ENCODE data around the gene ICAM5. TPM values are rescaled to one million over a fixed set of nuclear protein-coding genes. Genes with fewer than 3 reads are reported as not detected.
A peak's percentile ranks its signal among the peaks of the same experiment; 100 is the strongest.
"Not testable (repeated sequence)": the region's sequence is repeated elsewhere in the genome, so short reads cannot be mapped to it uniquely, and the experiment has no call there.

ICAM5 gene
- total and polyA plus RNA-seq, 5 donors from 2014 or later = 0.20 TPM; not detected in 4

DNA sequence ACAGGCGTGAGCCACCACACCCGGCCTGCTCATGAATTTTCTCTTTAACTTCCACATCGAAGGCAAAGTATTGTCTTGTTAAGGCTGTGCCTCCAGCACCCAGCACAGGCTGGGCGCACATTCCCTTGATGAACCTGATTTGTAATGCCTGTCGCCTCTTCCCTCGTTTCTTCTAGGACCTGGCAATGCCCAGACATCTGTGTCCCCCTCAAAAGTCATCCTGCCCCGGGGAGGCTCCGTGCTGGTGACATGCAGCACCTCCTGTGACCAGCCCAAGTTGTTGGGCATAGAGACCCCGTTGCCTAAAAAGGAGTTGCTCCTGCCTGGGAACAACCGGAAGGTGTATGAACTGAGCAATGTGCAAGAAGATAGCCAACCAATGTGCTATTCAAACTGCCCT lies 15.2 kb upstream of the ICAM5 start:
- peaks cover 10 to 48% (median 25%) of the 10 kb centered on the region in 4 donors for H3K4me1 Mint-ChIP-seq
- H3K27ac ChIP-seq (ENCODE audit: insufficient read depth, low read length, poor library complexity, severe bottlenecking) = no peak overlapping the region
- H3K27me3 Mint-ChIP-seq = peaks cover under 1% of the 10 kb centered on the region
- H3K36me3 Mint-ChIP-seq = peaks cover 9% of the 10 kb centered on the region
- peaks cover 13% of the 10 kb centered on the region for H3K36me3 ChIP-seq (ENCODE audit: control insufficient read depth, insufficient read depth, low read length)
- H3K4me1 ChIP-seq (ENCODE audit: control insufficient read depth, insufficient read depth, low read length, poor library complexity, severe bottlenecking) = peaks cover 28% of the 10 kb centered on the region
- H3K27ac Mint-ChIP-seq = peak overlapping the region in 1 of 3 donors; percentile 12
- H3K27me3 ChIP-seq (ENCODE audit: control insufficient read depth, insufficient read depth, low read length) = no peaks in the 10 kb centered on the region
- peak overlapping the region in 3 of 4 donors; percentile 12 to 59 (median 48) for H3K4me3 Mint-ChIP-seq
- no peak overlapping the region for H3K4me3 ChIP-seq (ENCODE audit: low read depth, low read length)
- H3K9me3 ChIP-seq (ENCODE audit: control insufficient read depth in 2 of 2, low read length in 2 of 2) = no peaks in the 10 kb centered on the region
- DNase-seq (no peak), ATAC-seq (ENCODE audit: low read depth in 2 of 2) (no peak)
- H3K9me3 Mint-ChIP-seq = no peaks in the 10 kb centered on the region

DNA sequence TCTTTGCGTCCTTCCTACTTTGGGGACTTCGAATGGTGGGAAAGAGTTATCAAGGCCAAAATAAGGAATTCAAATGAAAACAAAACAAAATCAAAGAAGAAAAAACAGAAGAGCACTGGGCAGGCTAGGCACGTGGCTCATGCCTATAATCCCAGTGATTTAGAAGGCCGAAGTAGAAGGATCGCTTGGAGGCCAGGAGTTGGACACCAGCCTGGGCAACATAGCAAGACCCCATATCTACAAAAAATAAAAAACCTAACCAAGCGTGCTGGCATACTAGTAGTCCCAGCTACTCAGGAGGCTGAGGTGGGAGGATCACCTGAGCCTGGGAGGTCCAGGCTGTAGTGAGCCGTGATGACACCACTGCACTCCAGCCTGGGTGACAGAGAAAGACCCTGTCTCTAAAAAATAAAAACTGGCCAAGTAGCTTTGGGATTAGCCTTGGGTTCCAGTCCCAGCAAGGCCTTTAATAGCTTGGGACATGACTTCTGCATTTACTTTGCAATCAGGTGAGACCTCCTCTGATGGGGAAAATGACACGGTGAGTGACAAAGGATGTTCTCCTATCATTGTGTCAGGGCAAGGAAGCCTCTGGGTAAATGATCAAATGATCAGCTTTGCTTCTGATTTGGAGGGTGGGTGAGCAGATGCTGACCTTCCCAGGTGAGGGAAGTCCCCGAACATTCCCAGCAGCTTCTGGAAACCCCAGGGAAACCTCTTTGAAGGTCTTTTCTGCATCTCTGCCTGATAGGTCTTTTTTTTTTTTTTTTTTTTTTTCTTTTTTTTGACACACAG lies 11.8 kb upstream of the ICAM5 start:
- H3K4me3 Mint-ChIP-seq = no peak overlapping the region
- DNase-seq = no peak
- Histone ChIP-seq H3K9me3 (ENCODE audit: control insufficient read depth in 2 of 2, low read length in 2 of 2) (no peaks in the 10 kb centered on the region), H3K27ac (ENCODE audit: insufficient read depth, low read length, poor library complexity, severe bottlenecking) (no peak overlapping the region), H3K36me3 (ENCODE audit: control insufficient read depth, insufficient read depth, low read length) (peaks cover 21% of the 10 kb centered on the region), H3K4me1 (ENCODE audit: control insufficient read depth, insufficient read depth, low read length, poor library complexity, severe bottlenecking) (no peaks in the 10 kb centered on the region), H3K4me3 (ENCODE audit: low read depth, low read length) (no peak overlapping the region), H3K27me3 (ENCODE audit: control insufficient read depth, insufficient read depth, low read length) (no peaks in the 10 kb centered on the region)
- H3K36me3 Mint-ChIP-seq = peaks cover 13% of the 10 kb centered on the region
- H3K9me3 Mint-ChIP-seq = no peaks in the 10 kb centered on the region
- peaks cover 4% of the 10 kb centered on the region for H3K27me3 Mint-ChIP-seq
- no peak for ATAC-seq (ENCODE audit: low read depth in 2 of 2)
- peaks cover 9 to 25% (median 15%) of the 10 kb centered on the region in 4 donors for H3K4me1 Mint-ChIP-seq
- H3K27ac Mint-ChIP-seq = no peak overlapping the region

DNA sequence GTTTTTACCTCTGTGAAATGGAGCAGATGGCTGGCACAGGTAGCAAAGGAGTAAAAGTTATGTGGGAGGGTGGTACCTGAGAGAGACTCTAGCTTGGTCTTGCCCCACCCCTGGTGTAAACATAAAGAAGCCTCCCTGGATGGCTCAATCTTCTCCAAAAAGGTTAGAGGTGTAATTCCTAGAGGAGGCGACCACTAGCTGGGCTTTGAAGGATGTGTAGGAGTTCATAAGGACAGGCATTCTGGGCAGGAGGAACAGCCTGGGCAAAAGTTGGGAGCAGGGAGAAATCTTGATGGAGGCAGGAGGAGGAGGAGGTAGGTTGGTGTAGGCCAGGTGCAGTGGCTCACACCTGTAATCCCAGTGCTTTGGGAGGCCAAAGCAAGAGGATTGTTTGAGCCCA lies 10.8 kb upstream of the ICAM5 start:
- H3K27me3 ChIP-seq (ENCODE audit: control insufficient read depth, insufficient read depth, low read length) = no peaks in the 10 kb centered on the region
- peaks cover 28% of the 10 kb centered on the region for H3K36me3 ChIP-seq (ENCODE audit: control insufficient read depth, insufficient read depth, low read length)
- Mint-ChIP-seq H3K4me3 (no peak overlapping the region), H3K27ac (peak overlapping the region in 1 of 3 donors; percentile 80), H3K9me3 (no peaks in the 10 kb centered on the region), H3K27me3 (peaks cover 4% of the 10 kb centered on the region), H3K36me3 (peaks cover 17% of the 10 kb centered on the region), H3K4me1 (peaks cover 9 to 21% (median 14%) of the 10 kb centered on the region in 4 donors)
- H3K9me3 ChIP-seq (ENCODE audit: control insufficient read depth in 2 of 2, low read length in 2 of 2) = no peaks in the 10 kb centered on the region
- ATAC-seq (ENCODE audit: low read depth in 2 of 2) = no peak
- H3K27ac ChIP-seq (ENCODE audit: insufficient read depth, low read length, poor library complexity, severe bottlenecking) = no peak overlapping the region
- H3K4me3 ChIP-seq (ENCODE audit: low read depth, low read length) = no peak overlapping the region
- no peaks in the 10 kb centered on the region for H3K4me1 ChIP-seq (ENCODE audit: control insufficient read depth, insufficient read depth, low read length, poor library complexity, severe bottlenecking)
- DNase-seq = no peak

DNA sequence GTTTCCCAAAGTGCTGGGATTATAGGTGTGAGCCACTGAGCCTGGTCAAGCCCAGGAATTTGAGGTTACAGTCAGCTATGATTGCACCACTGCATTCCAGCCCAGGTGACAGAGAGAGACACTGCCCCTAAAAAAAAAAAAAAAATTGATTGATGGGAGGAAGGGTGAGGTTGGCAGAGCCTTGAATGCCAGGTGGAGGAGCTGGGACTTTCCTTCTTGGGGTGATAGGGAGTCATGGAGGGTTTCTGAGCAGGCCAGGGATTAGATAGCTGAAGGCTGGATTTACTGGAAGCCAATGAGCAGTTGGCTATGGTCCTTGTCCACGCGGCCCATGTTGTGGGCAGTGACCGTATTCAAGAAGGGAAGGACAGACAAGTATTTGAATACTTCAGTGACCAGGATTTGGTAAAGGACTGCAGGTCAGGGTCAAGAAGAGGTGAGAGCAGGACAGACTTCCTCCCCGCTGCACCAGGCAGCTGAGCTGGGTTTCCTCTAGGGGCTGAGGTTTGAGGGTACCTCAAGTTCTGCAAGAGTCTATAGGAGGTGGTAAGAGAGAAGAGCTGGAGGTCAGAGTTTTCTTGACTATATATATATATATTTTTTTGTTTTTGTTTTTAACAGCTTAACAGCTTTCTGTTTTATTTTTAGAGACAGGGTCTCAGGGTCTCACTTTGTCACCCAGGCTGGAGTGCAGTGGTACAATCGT lies 9.9 kb upstream of the ICAM5 start:
- Mint-ChIP-seq H3K27me3 (peaks cover 4% of the 10 kb centered on the region), H3K36me3 (peaks cover 16% of the 10 kb centered on the region), H3K27ac (peak overlapping the region in 2 of 3 donors; percentile 4 to 89), H3K4me1 (peaks cover 6 to 14% (median 8%) of the 10 kb centered on the region in 4 donors), H3K9me3 (no peaks in the 10 kb centered on the region), H3K4me3 (peak overlapping the region in 1 of 4 donors; percentile 57)
- Histone ChIP-seq H3K27me3 (ENCODE audit: control insufficient read depth, insufficient read depth, low read length) (no peaks in the 10 kb centered on the region), H3K9me3 (ENCODE audit: control insufficient read depth in 2 of 2, low read length in 2 of 2) (no peaks in the 10 kb centered on the region), H3K27ac (ENCODE audit: insufficient read depth, low read length, poor library complexity, severe bottlenecking) (no peak overlapping the region), H3K4me1 (ENCODE audit: control insufficient read depth, insufficient read depth, low read length, poor library complexity, severe bottlenecking) (no peaks in the 10 kb centered on the region), H3K4me3 (ENCODE audit: low read depth, low read length) (no peak overlapping the region), H3K36me3 (ENCODE audit: control insufficient read depth, insufficient read depth, low read length) (peaks cover 38% of the 10 kb centered on the region)
- no peak for ATAC-seq (ENCODE audit: low read depth in 2 of 2)
- no peak for DNase-seq

DNA sequence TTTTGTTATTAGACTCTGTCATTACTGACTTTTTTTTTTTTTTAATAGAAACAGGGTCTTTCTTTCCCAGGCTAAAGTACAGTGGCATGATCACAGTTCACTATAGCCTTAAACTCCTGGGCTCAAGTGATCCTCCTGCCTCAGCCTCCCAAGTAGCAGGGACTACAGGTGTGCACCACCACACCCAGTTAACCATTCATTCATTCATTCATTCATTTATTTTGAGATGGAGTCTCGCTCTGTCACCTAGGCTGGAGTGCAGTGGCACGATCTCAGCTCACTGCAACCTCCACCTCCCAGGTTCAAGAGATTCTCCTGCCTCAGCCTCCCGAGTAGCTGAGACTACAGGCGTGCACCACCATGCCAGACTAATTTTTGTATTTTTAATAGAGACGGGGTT lies 7.7 kb upstream of the ICAM5 start:
- not testable (repeated sequence) for H3K4me3 ChIP-seq (ENCODE audit: low read depth, low read length); H3K27ac Mint-ChIP-seq; H3K27me3 ChIP-seq (ENCODE audit: control insufficient read depth, insufficient read depth, low read length); H3K4me3 Mint-ChIP-seq; H3K4me1 ChIP-seq (ENCODE audit: control insufficient read depth, insufficient read depth, low read length, poor library complexity, severe bottlenecking); H3K27ac ChIP-seq (ENCODE audit: insufficient read depth, low read length, poor library complexity, severe bottlenecking); H3K9me3 ChIP-seq (ENCODE audit: control insufficient read depth in 2 of 2, low read length in 2 of 2); DNase-seq; H3K9me3 Mint-ChIP-seq; ATAC-seq (ENCODE audit: low read depth in 2 of 2)
- peaks cover 29% of the 10 kb centered on the region for H3K36me3 Mint-ChIP-seq
- peaks cover 6 to 26% (median 13%) of the 10 kb centered on the region in 4 donors for H3K4me1 Mint-ChIP-seq
- peaks cover 11% of the 10 kb centered on the region for H3K27me3 Mint-ChIP-seq
- H3K36me3 ChIP-seq (ENCODE audit: control insufficient read depth, insufficient read depth, low read length) = peaks cover 39% of the 10 kb centered on the region

DNA sequence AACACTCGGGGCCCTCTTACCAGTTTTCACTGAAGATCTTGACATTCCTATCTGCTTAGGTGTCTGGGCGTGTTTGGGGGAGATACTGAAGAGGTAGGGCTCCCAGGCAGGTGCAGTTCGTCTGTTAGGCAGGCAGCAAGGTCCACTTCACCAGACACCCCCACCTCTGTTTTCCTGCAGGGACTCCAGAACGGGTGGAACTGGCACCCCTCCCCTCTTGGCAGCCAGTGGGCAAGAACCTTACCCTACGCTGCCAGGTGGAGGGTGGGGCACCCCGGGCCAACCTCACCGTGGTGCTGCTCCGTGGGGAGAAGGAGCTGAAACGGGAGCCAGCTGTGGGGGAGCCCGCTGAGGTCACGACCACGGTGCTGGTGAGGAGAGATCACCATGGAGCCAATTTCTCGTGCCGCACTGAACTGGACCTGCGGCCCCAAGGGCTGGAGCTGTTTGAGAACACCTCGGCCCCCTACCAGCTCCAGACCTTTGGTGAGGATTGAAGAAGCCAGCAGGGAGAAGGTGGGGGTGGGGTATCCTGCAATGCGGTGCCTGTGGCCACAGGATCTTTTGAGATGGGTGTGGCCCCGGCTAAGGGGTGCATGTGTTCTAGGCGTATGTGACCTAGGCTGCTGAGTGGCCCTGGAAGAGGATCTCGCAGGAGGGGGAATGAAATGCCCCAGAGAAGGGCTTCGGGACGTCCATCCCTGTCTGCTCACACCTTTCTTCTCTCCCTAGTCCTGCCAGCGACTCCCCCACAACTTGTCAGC lies 6.3 kb upstream of the ICAM5 start:
- Histone ChIP-seq H3K9me3 (ENCODE audit: control insufficient read depth in 2 of 2, low read length in 2 of 2) (no peaks in the 10 kb centered on the region), H3K4me1 (ENCODE audit: control insufficient read depth, insufficient read depth, low read length, poor library complexity, severe bottlenecking) (peaks cover 23% of the 10 kb centered on the region), H3K27ac (ENCODE audit: insufficient read depth, low read length, poor library complexity, severe bottlenecking) (no peak overlapping the region), H3K4me3 (ENCODE audit: low read depth, low read length) (no peak overlapping the region), H3K36me3 (ENCODE audit: control insufficient read depth, insufficient read depth, low read length) (peaks cover 36% of the 10 kb centered on the region), H3K27me3 (ENCODE audit: control insufficient read depth, insufficient read depth, low read length) (peaks cover 8% of the 10 kb centered on the region)
- Mint-ChIP-seq H3K27ac (no peak overlapping the region), H3K4me1 (peaks cover 6 to 38% (median 17%) of the 10 kb centered on the region in 4 donors), H3K4me3 (no peak overlapping the region), H3K9me3 (no peaks in the 10 kb centered on the region), H3K27me3 (peaks cover 25% of the 10 kb centered on the region), H3K36me3 (peaks cover 29% of the 10 kb centered on the region)
- DNase-seq (no peak), ATAC-seq (ENCODE audit: low read depth in 2 of 2) (no peak)

DNA sequence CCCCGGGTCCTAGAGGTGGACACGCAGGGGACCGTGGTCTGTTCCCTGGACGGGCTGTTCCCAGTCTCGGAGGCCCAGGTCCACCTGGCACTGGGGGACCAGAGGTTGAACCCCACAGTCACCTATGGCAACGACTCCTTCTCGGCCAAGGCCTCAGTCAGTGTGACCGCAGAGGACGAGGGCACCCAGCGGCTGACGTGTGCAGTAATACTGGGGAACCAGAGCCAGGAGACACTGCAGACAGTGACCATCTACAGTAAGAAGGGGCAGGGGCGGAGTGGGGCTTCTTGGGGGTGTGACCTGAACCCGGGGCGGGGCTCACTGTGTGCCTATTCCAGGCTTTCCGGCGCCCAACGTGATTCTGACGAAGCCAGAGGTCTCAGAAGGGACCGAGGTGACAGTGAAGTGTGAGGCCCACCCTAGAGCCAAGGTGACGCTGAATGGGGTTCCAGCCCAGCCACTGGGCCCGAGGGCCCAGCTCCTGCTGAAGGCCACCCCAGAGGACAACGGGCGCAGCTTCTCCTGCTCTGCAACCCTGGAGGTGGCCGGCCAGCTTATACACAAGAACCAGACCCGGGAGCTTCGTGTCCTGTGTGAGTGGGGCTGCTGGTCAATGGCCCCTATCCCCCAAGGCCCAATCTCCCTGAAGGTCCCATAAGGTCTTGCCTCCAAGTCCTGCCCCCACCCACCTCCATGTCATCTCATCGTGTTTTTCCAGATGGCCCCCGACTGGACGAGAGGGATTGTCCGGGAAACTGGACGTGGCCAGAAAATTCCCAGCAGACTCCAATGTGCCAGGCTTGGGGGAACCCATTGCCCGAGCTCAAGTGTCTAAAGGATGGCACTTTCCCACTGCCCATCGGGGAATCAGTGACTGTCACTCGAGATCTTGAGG lies 5.4 kb upstream of the ICAM5 start:
- Histone ChIP-seq H3K9me3 (ENCODE audit: control insufficient read depth in 2 of 2, low read length in 2 of 2) (no peaks in the 10 kb centered on the region), H3K4me3 (ENCODE audit: low read depth, low read length) (no peak overlapping the region), H3K27ac (ENCODE audit: insufficient read depth, low read length, poor library complexity, severe bottlenecking) (no peak overlapping the region), H3K27me3 (ENCODE audit: control insufficient read depth, insufficient read depth, low read length) (peaks cover 8% of the 10 kb centered on the region), H3K36me3 (ENCODE audit: control insufficient read depth, insufficient read depth, low read length) (peaks cover 32% of the 10 kb centered on the region), H3K4me1 (ENCODE audit: control insufficient read depth, insufficient read depth, low read length, poor library complexity, severe bottlenecking) (peaks cover 31% of the 10 kb centered on the region)
- H3K4me3 Mint-ChIP-seq = no peak overlapping the region
- H3K27me3 Mint-ChIP-seq = peaks cover 33% of the 10 kb centered on the region
- H3K9me3 Mint-ChIP-seq = no peaks in the 10 kb centered on the region
- ATAC-seq (ENCODE audit: low read depth in 2 of 2) (no peak), DNase-seq (no peak)
- H3K4me1 Mint-ChIP-seq = peaks cover 6 to 46% (median 17%) of the 10 kb centered on the region in 4 donors
- H3K27ac Mint-ChIP-seq = no peak overlapping the region
- H3K36me3 Mint-ChIP-seq = peaks cover 24% of the 10 kb centered on the region

All from CD4-positive, CD25-positive, alpha-beta regulatory T cell (primary cell).